HL-60 (cell line): ENCODE measurements around the gene ACE2.

Experiments used
- CTCF ChIP-seq: IDR thresholded peaks from one replicate; pipeline ENCODE4 v1.5.1; 2011; ENCODE audit warnings: low read length, control low read depth, inconsistent platforms; ENCODE audit not compliant: insufficient read depth
- GABPA ChIP-seq: IDR thresholded peaks from 2 replicates; pipeline ENCODE4 v1.6.1; 2012; ENCODE audit warnings: low read depth
- POLR2AphosphoS5 ChIP-seq: IDR thresholded peaks from 2 replicates; pipeline ENCODE4 v1.6.1; 2012; ENCODE audit warnings: low read depth
- REST ChIP-seq: IDR thresholded peaks from 2 replicates; pipeline ENCODE4 v1.6.1; 2012; ENCODE audit warnings: low read depth; ENCODE audit not compliant: insufficient replicate concordance

GRCh38 chrX:15566244-15566643, 34.5 kb downstream of the ACE2 start:
- TF ChIP-seq POLR2AphosphoS5 = no peak
- no peak for TF ChIP-seq CTCF
- no peak for TF ChIP-seq GABPA
- no peak for TF ChIP-seq REST
